SK-N-MC (cell line): ENCODE measurements around the gene STARD9.

Source experiments
- FOXP2 ChIP-seq: optimal IDR thresholded peaks from 2 replicates; pipeline ENCODE3; 2011; ENCODE audit warnings: mild to moderate bottlenecking, moderate library complexity; ENCODE audit not compliant: insufficient read depth; ENCODE audit errors: extremely low read length, control extremely low read depth
- POLR2AphosphoS5 ChIP-seq: IDR thresholded peaks from 2 replicates; pipeline ENCODE4 v1.6.1; 2012; ENCODE audit warnings: mild to moderate bottlenecking, low read depth, low read length, borderline replicate concordance

- TF ChIP-seq POLR2AphosphoS5: no peak
- no peak for TF ChIP-seq FOXP2
These were observed 105.7 kb downstream of the STARD9 start for GRCh38 chr15:42681119-42681518.
